Brain microvascular endothelial cell (primary cell): Measurements from ENCODE around the gene C11orf52.

Experiments used
- DNase-seq: peaks from one replicate; pipeline ENCODE4 v3.0.0-alpha.2; 2020
- H3K27ac ChIP-seq: fragments of 250-450 bp; sonication (Bioruptor Pico); 2 replicates; pipeline ENCODE4 v1.5.1; 2020; ENCODE audit warnings: mild to moderate bottlenecking, moderate library complexity
- H3K27me3 ChIP-seq: fragments of 250-450 bp; sonication (Bioruptor Pico); replicated peaks from 2 replicates; pipeline ENCODE4 v1.5.1; 2020; ENCODE audit warnings: mild to moderate bottlenecking
- H3K36me3 ChIP-seq: fragments of 250-450 bp; sonication (Bioruptor Pico); replicated peaks from 2 replicates; pipeline ENCODE4 v1.5.1; 2020; ENCODE audit warnings: mild to moderate bottlenecking
- H3K4me3 ChIP-seq: 2 replicates; pipeline ENCODE4 v1.5.1; 2011; ENCODE audit warnings: low read depth, mild to moderate bottlenecking, control low read depth, low read length, moderate library complexity
- in situ Hi-C: cut with HindIII; loops from 2 replicates; pipeline ENCODE4 v1.10.0; 2017; ENCODE audit warnings: low sequenced_read_pairs, low pct_ligation_motif_present
- TF ChIP-seq, protein P1 (sequence below): IDR thresholded peaks from 2 replicates; pipeline ENCODE4 v1.5.1; 2011; ENCODE audit warnings: low read depth, mild to moderate bottlenecking, moderate library complexity, low read length, control low read depth, inconsistent platforms; ENCODE audit errors: missing control alignments

C11orf52 gene

DNA sequence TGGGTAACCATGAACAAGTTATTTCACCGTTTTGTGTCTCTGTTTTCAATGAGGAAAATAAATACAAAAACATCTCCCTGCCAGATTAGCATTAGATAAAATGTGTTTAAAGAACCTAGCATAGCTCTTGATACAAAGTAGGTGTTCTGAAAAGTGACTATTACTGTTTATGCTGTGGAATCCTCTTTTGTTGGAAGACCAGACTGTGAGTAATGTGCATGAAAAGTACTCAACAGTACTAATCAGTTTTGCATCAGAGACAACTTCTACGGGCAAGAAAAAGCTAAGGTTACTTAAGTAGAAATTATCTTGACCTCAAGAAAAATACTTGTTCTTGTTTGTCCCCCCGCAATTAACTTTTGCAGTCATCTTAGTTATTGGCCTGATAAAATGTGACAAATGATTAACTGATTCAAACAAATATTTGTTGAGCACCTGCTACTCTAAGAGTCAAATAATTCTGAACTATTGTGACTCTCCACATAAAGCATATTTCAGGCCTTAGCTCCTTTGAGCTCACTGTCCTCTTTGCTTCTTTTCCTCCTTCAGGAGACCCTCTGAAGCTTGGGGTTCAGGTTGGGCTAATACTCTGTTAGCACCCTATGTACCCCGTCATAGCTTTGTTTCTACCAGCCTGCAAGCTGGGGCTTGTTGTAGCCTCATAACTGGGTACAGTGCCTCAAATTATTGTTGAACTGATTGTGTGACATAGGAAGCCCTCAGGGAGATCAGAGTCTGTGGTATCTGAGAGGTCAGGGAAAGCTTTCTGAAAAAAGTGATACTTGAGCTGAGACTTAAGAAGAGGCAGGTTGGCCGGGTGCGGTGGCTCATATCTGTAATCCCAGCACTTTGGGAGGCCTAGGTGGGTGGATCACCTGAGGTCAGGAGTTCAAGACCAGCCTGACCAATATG is 42.9 kb downstream of the C11orf52 start:
- TF ChIP-seq, protein P1, sequence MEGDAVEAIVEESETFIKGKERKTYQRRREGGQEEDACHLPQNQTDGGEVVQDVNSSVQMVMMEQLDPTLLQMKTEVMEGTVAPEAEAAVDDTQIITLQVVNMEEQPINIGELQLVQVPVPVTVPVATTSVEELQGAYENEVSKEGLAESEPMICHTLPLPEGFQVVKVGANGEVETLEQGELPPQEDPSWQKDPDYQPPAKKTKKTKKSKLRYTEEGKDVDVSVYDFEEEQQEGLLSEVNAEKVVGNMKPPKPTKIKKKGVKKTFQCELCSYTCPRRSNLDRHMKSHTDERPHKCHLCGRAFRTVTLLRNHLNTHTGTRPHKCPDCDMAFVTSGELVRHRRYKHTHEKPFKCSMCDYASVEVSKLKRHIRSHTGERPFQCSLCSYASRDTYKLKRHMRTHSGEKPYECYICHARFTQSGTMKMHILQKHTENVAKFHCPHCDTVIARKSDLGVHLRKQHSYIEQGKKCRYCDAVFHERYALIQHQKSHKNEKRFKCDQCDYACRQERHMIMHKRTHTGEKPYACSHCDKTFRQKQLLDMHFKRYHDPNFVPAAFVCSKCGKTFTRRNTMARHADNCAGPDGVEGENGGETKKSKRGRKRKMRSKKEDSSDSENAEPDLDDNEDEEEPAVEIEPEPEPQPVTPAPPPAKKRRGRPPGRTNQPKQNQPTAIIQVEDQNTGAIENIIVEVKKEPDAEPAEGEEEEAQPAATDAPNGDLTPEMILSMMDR = no peak
- H3K27me3 ChIP-seq = no peaks in the 10 kb centered on the region
- H3K27ac ChIP-seq = no peak overlapping the region
- in situ Hi-C loops = no loop called here
- no peak overlapping the region for H3K4me3 ChIP-seq
- H3K36me3 ChIP-seq = no peaks in the 10 kb centered on the region
- DNase-seq = no peak

DNA sequence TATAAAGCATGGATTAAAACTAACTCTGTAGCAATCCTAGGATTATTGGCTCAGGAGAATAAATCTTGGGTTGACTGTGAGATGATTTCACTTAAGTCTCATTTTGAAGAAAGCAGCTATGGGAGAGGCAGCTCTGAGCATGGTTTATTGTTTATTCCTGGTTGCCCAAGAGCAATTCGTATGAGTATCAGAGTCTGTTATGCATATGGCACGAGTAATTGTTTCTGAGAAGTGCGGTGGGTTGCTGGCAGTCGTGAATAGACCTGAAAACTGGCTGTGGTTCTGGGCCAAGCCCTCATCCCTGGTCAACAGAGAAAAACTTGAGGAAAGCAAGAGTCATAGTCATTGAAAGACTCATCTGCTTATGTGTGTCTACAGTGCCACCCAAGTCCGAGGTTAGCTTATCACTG is 45.2 kb downstream of the C11orf52 start:
- no peak overlapping the region for H3K27ac ChIP-seq
- in situ Hi-C loops = no loop called here
- TF ChIP-seq, protein P1 = no peak
- no peaks in the 10 kb centered on the region for H3K27me3 ChIP-seq
- no peaks in the 10 kb centered on the region for H3K36me3 ChIP-seq
- DNase-seq = no peak
- no peak overlapping the region for H3K4me3 ChIP-seq

DNA sequence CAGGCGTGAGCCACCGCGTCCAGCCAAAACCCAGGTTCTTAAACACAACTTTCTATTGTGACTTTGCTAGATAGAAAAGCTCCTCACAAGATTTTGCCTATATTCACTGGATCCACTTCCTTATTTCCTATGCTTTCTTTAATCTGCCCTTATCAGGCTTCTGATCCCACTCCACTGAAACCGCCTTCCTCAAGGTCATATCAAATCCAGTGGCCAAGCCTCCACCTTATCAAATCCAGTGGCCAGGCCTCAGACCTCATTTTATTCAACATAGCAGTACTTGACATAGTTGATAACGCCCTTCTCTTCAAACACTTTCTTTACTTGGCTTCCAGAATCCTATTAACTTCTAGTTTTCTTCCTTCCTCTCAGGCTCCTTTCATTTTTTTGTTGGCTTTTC is 48.0 kb downstream of the C11orf52 start:
- no peak overlapping the region for H3K27ac ChIP-seq
- H3K4me3 ChIP-seq = no peak overlapping the region
- TF ChIP-seq, protein P1 = no peak
- no peaks in the 10 kb centered on the region for H3K27me3 ChIP-seq
- H3K36me3 ChIP-seq = no peaks in the 10 kb centered on the region
- no peak for DNase-seq
- in situ Hi-C loops = no loop called here

DNA sequence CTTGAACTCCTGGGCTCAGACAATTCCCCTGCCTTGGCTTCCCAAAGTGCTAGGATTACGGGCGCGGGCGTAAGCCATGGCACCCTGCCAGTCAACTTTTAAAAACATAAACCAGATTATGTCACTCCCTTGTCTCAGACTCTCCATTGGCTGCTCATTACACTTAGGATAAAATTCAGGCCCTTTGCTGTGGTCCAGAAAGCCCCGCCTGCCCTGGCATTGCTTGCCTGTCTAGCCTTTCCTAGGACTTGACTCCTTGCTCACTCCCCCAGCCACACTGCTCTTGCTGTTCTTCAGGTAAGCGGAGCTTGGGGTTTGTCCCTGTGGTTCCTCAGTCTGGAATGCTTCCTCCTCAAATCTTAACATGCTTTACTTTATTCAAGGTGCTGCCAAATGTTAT is 48.9 kb downstream of the C11orf52 start:
- TF ChIP-seq, protein P1 = no peak
- in situ Hi-C loops = no loop called here
- no peaks in the 10 kb centered on the region for H3K27me3 ChIP-seq

DNA sequence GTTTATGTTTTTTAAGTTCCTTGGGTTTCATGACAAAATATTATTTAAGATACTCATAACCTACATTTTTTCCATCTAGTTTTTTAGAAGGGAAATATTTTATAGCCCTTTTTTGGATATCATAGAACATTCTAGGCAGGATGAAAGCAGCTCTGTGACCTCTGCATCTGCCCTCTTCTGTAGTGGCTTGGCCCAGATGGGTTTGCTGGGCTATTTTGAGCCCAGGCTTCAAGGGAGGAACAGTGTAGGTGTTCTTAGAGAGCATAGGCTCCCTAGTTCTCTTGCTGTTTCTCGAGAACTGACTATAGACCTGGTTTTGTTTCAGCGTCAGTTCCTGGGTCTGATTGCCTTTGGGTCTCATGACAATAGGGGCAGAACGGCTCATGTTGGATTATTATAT is 50.6 kb downstream of the C11orf52 start:
- in situ Hi-C loops = no loop called here
- Histone ChIP-seq H3K4me3 (no peak overlapping the region), H3K36me3 (no peaks in the 10 kb centered on the region), H3K27ac (no peak overlapping the region), H3K27me3 (no peaks in the 10 kb centered on the region)
- TF ChIP-seq, protein P1 = no peak
- DNase-seq = no peak

More for the DNA sequence above, 48.9 kb downstream of the C11orf52 start:
- no peak overlapping the region for H3K4me3 ChIP-seq
- no peaks in the 10 kb centered on the region for H3K36me3 ChIP-seq
- no peak overlapping the region for H3K27ac ChIP-seq
- no peak for DNase-seq
